ENCODE results near the gene SLC6A20. TPM values are rescaled to one million over a fixed set of nuclear protein-coding genes. Genes with fewer than 3 reads are reported as not detected.

SLC6A20 gene
- total and polyA plus RNA-seq, 2 donors from 2014 or later, result 0.37 to 35.2 TPM

DNA sequence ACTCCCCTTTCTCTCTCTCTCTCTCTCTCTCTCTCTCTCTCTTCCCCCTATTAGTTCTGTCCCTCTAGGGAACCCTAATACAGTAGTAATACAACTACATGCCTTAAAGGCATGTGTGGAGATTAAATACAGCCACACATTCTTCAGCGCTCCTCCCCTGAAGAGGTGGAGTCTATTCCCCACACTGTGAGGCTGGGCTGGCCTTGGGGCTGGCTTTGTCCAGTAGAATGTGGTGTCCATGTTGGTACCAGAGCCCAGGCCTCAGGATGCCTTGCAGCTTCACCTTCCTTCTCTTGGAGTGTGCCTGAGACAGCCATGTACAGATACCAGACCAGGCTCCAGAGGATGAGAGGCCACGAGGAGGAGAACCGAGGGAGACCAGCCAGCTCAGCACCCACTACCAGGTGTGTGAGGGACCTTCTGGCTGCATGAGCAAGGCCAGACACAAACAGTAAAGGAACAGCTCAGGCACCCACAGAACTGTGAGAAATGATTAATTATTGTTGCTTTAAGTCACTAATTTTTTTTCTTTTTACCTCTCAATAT lies 10.7 kb downstream of the SLC6A20 start:
- Histone ChIP-seq H3K27me3 (ENCODE audit: control insufficient read depth, insufficient read depth, low read length) (no peaks in the 10 kb centered on the region), H3K36me3 (ENCODE audit: control insufficient read depth in 2 of 3, insufficient read depth in 3 of 3, low read length in 3 of 3) (no peaks in the 10 kb centered on the region), H3K4me3 (ENCODE audit: low read length in 3 of 3) (no peak overlapping the region), H3K9me3 (ENCODE audit: control insufficient read depth in 2 of 3, insufficient read depth in 1 of 3, low read length in 3 of 3) (peaks cover 0 to 5% (median 0%) of the 10 kb centered on the region in 3 donors), H3K9ac (ENCODE audit: low read length in 3 of 3) (no peak overlapping the region), H3K4me1 (ENCODE audit: control insufficient read depth in 2 of 3, insufficient read depth in 2 of 3, low read depth in 1 of 3, low read length in 3 of 3) (no peaks in the 10 kb centered on the region), H3K27ac (ENCODE audit: low read depth in 2 of 2, low read length in 2 of 2) (no peak overlapping the region)
- TF ChIP-seq, protein P1, sequence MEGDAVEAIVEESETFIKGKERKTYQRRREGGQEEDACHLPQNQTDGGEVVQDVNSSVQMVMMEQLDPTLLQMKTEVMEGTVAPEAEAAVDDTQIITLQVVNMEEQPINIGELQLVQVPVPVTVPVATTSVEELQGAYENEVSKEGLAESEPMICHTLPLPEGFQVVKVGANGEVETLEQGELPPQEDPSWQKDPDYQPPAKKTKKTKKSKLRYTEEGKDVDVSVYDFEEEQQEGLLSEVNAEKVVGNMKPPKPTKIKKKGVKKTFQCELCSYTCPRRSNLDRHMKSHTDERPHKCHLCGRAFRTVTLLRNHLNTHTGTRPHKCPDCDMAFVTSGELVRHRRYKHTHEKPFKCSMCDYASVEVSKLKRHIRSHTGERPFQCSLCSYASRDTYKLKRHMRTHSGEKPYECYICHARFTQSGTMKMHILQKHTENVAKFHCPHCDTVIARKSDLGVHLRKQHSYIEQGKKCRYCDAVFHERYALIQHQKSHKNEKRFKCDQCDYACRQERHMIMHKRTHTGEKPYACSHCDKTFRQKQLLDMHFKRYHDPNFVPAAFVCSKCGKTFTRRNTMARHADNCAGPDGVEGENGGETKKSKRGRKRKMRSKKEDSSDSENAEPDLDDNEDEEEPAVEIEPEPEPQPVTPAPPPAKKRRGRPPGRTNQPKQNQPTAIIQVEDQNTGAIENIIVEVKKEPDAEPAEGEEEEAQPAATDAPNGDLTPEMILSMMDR (IDR thresholded peaks at IDR 0.05; ENCODE audit: borderline replicate concordance, extremely low read depth, insufficient read depth), result no peak
- DNase-seq, result no peak
- intact Hi-C loops (cut with DNase I), result no loop called here
- FAIRE-seq, result no peak

DNA sequence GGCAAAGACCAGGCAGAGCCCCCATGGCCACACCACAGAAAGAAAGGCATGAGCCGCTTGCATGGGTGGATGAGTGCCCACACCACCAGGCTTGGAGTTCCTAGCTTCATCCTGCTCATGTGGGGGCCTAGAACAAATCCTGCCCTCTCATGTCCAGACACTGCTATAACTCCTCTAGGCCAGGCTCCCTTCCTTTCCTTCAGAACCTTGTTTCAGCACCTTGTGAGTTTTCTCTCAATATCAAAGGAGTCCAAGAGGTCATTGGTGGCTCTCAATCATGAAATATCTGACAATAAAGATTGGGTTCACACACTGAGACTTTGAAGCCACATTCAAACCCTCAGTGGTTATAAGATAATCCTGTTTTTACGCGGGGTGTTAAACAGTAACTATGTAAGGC lies 12.7 kb downstream of the SLC6A20 start:
- TF ChIP-seq, protein P1 (IDR thresholded peaks at IDR 0.05; ENCODE audit: borderline replicate concordance, extremely low read depth, insufficient read depth), result no peak
- FAIRE-seq (no peak), DNase-seq (no peak)
- no peaks in the 10 kb centered on the region for H3K4me1 ChIP-seq (ENCODE audit: control insufficient read depth in 2 of 3, insufficient read depth in 2 of 3, low read depth in 1 of 3, low read length in 3 of 3)
- intact Hi-C loops (cut with DNase I), result no loop called here
- H3K9me3 ChIP-seq (ENCODE audit: control insufficient read depth in 2 of 3, insufficient read depth in 1 of 3, low read length in 3 of 3), result no peaks in the 10 kb centered on the region
- H3K9ac ChIP-seq (ENCODE audit: low read length in 3 of 3), result no peak overlapping the region
- no peaks in the 10 kb centered on the region for H3K36me3 ChIP-seq (ENCODE audit: control insufficient read depth in 2 of 3, insufficient read depth in 3 of 3, low read length in 3 of 3)
- H3K27me3 ChIP-seq (ENCODE audit: control insufficient read depth, insufficient read depth, low read length), result no peaks in the 10 kb centered on the region
- H3K4me3 ChIP-seq (ENCODE audit: low read length in 3 of 3), result no peak overlapping the region
- no peak overlapping the region for H3K27ac ChIP-seq (ENCODE audit: low read depth in 2 of 2, low read length in 2 of 2)

DNA sequence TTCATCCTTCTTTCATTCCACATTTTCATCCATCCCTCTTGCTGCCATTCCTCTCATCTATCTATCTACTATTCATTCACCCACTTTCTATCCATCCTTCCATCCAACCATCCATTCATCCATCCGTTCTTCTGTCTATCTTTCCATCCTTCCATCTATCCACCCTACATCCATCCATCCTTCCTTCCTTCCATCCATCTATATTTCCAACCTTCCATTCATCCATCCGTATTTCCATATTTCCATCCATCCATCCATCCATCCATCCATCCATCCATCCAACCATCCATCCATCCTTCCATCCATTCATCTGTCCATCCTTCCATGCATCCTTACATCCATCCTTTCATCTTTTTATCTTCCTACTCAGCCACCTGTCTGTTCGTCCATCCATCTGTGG lies 14.0 kb downstream of the SLC6A20 start:
- Histone ChIP-seq H3K27me3 (ENCODE audit: control insufficient read depth, insufficient read depth, low read length) (no peaks in the 10 kb centered on the region), H3K4me3 (ENCODE audit: low read length in 3 of 3) (no peak overlapping the region), H3K9me3 (ENCODE audit: control insufficient read depth in 2 of 3, insufficient read depth in 1 of 3, low read length in 3 of 3) (no peaks in the 10 kb centered on the region), H3K36me3 (ENCODE audit: control insufficient read depth in 2 of 3, insufficient read depth in 3 of 3, low read length in 3 of 3) (no peaks in the 10 kb centered on the region), H3K27ac (ENCODE audit: low read depth in 2 of 2, low read length in 2 of 2) (no peak overlapping the region), H3K4me1 (ENCODE audit: control insufficient read depth in 2 of 3, insufficient read depth in 2 of 3, low read depth in 1 of 3, low read length in 3 of 3) (no peaks in the 10 kb centered on the region), H3K9ac (ENCODE audit: low read length in 3 of 3) (no peak overlapping the region)
- TF ChIP-seq, protein P1 (IDR thresholded peaks at IDR 0.05; ENCODE audit: borderline replicate concordance, extremely low read depth, insufficient read depth), result no peak
- intact Hi-C loops (cut with DNase I), result no loop called here
- no peak for DNase-seq
- FAIRE-seq, result no peak

DNA sequence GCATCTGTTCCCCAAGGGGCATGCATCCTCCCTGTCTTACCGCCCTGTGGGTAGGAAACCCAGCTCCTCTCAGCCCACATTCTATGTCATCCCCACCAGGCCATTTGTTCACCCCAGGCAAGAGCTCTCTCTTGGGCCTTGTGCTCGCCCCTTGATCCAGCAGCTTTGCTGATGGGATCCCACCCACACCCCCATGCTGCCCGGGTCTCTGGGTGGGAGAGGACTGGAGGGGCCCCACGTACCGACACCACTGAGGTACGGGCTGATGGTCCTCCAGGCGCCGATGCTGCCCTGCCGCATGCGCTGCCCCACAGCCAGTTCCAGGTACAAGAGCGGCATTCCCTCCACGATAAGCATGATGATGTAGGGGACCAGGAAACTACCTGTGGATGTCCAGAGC lies 14.5 kb downstream of the SLC6A20 start:
- TF ChIP-seq, protein P1 (IDR thresholded peaks at IDR 0.05; ENCODE audit: borderline replicate concordance, extremely low read depth, insufficient read depth), result no peak
- FAIRE-seq, result no peak
- intact Hi-C loops (cut with DNase I), result no loop called here
- Histone ChIP-seq H3K9ac (ENCODE audit: low read length in 3 of 3) (no peak overlapping the region), H3K4me3 (ENCODE audit: low read length in 3 of 3) (no peak overlapping the region), H3K27me3 (ENCODE audit: control insufficient read depth, insufficient read depth, low read length) (no peaks in the 10 kb centered on the region), H3K9me3 (ENCODE audit: control insufficient read depth in 2 of 3, insufficient read depth in 1 of 3, low read length in 3 of 3) (no peaks in the 10 kb centered on the region), H3K4me1 (ENCODE audit: control insufficient read depth in 2 of 3, insufficient read depth in 2 of 3, low read depth in 1 of 3, low read length in 3 of 3) (no peaks in the 10 kb centered on the region), H3K36me3 (ENCODE audit: control insufficient read depth in 2 of 3, insufficient read depth in 3 of 3, low read length in 3 of 3) (no peaks in the 10 kb centered on the region), H3K27ac (ENCODE audit: low read depth in 2 of 2, low read length in 2 of 2) (no peak overlapping the region)
- no peak for DNase-seq

Measured in kidney (tissue), 14 donors.